ENCODE data around the gene PLEKHM1.
"Not testable (repeated sequence)": the region's sequence is repeated elsewhere in the genome, so short reads cannot be mapped to it uniquely, and the experiment has no call there.

DNA sequence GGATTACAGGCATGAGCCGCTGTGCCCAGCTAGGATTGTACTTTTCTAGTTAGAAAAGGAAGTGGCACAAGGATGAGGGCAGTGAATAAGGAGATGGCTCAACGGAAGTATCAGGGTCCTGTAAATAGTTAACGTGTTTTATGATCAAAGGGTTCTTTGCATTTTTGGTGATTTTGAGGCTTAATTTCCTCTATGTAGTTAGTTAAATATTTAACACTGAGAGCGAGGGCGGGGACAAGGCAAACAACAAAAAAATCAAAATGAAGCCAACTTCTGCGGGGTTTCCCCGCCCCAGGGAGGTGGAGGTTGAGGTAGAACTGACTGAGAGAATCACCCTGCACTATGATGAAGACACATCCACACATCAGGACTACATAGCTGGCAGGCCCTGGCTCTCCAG, 42.5 kb downstream of the PLEKHM1 start:
- TF ChIP-seq, protein P1, sequence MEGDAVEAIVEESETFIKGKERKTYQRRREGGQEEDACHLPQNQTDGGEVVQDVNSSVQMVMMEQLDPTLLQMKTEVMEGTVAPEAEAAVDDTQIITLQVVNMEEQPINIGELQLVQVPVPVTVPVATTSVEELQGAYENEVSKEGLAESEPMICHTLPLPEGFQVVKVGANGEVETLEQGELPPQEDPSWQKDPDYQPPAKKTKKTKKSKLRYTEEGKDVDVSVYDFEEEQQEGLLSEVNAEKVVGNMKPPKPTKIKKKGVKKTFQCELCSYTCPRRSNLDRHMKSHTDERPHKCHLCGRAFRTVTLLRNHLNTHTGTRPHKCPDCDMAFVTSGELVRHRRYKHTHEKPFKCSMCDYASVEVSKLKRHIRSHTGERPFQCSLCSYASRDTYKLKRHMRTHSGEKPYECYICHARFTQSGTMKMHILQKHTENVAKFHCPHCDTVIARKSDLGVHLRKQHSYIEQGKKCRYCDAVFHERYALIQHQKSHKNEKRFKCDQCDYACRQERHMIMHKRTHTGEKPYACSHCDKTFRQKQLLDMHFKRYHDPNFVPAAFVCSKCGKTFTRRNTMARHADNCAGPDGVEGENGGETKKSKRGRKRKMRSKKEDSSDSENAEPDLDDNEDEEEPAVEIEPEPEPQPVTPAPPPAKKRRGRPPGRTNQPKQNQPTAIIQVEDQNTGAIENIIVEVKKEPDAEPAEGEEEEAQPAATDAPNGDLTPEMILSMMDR (conservative IDR thresholded peaks at IDR 0.05), result not testable (repeated sequence)
- not testable (repeated sequence) for TF ChIP-seq ZFX (IDR thresholded peaks at IDR 0.05)

Measured in C4-2B (cell line).